HepG2 (cell line): Measurements from ENCODE around the gene WDR31. TPM values are rescaled to one million over a fixed set of nuclear protein-coding genes. Genes with fewer than 3 reads are reported as not detected.

Experiments used
- ATAC-seq: fragments of 200-7000 bp; cut with Tn5 transposase; 3 replicates; pipeline ENCODE4 v1.9.1; 2020; ENCODE audit warnings: mild to moderate bottlenecking, moderate library complexity
- BruUV-seq: library from RNA; stranded (reverse); fragments of 400-500 nt; replicated peaks from 2 replicates; lab custom pipeline; 2021; lab: Mats Ljungman, UMichigan
- CTCF ChIA-PET: fragments of 300-600 bp; formaldehyde crosslinking; extraction: SDS; loops from one replicate; lab custom pipeline; 2021; ENCODE audit warnings: low total read pairs, inconsistent platforms, low intra/inter-chr PET ratio; lab: Yijun Ruan, JAX
- POLR2A ChIA-PET: fragments of 350-600 bp; sonication (Branson Sonifier 250); formaldehyde crosslinking; loops from one replicate; lab custom pipeline; 2020; ENCODE audit warnings: antibody characterized with exemption, inconsistent platforms; lab: Yijun Ruan, JAX
- DNase-seq: peaks from one replicate; pipeline ENCODE4 v3.0.0-alpha.2; 2015; ENCODE audit warnings: low spot score
- FAIRE-seq: peaks from 3 replicates; lab custom pipeline; 2011; peaks lifted over from hg19 to GRCh38; lab: Jason Lieb, UNC
- H2AFZ ChIP-seq: one replicate; pipeline ENCODE4 v1.6.1; 2011; ENCODE audit warnings: low read length, inconsistent platforms
- H3K27ac ChIP-seq: fragments of 300-600 bp; 3 replicates; pipeline ENCODE4 v1.8.0; 2011; ENCODE audit warnings: mixed run types, mild to moderate bottlenecking, mixed read lengths, low read length, inconsistent platforms; ENCODE audit not compliant: insufficient read depth; ENCODE audit errors: extremely low read length
- H3K27me3 ChIP-seq, 2 experiments: fragments of 200-600 bp in 1 of 2; 2 replicates in 1 of 2; 3 replicates in 1 of 2; pipeline versions ENCODE4 v1.6.0 to v1.8.0; 2011; ENCODE audit warnings: low read length in 2 of 2, mild to moderate bottlenecking in 2 of 2, moderate library complexity in 2 of 2, inconsistent platforms in 1 of 2; ENCODE audit not compliant: insufficient read depth in 2 of 2, control insufficient read depth in 1 of 2
- H3K36me3 ChIP-seq, 2 experiments: fragments of 200-600 bp in 1 of 2; replicated peaks in 1 of 2; 2 replicates in 1 of 2; 3 replicates in 1 of 2; pipeline versions ENCODE4 v1.5.1 to v1.8.0; 2011; ENCODE audit warnings: low read length in 2 of 2, inconsistent platforms in 1 of 2; ENCODE audit not compliant: insufficient read depth in 2 of 2, control insufficient read depth in 1 of 2
- H3K4me1 ChIP-seq: 2 replicates; pipeline ENCODE4 v1.5.1; 2012; ENCODE audit warnings: low read length, inconsistent platforms; ENCODE audit not compliant: insufficient read depth
- H3K4me2 ChIP-seq: 2 replicates; pipeline ENCODE4 v1.6.0; 2011; ENCODE audit warnings: low read depth, low read length, inconsistent platforms
- H3K4me3 ChIP-seq, 3 experiments: fragments of 200-600 bp in 1 of 3; sonication (generic), shearing (Covaris generic) in 1 of 3; replicated peaks in 1 of 3; 2 replicates each; pipeline ENCODE4 v1.5.1; 2011 to 2016; ENCODE audit warnings: low read length in 3 of 3, inconsistent platforms in 2 of 3, low read depth in 2 of 3, mild to moderate bottlenecking in 2 of 3, control low read depth in 1 of 3, mixed read lengths in 1 of 3; ENCODE audit not compliant: insufficient read depth in 1 of 3
- H3K79me2 ChIP-seq: one replicate; pipeline ENCODE4 v1.6.1; 2011; ENCODE audit warnings: low read length, inconsistent platforms; ENCODE audit not compliant: insufficient read depth
- H3K9ac ChIP-seq: 2 replicates; pipeline ENCODE4 v1.6.0; 2011; ENCODE audit warnings: mild to moderate bottlenecking, low read depth, low read length, inconsistent platforms; ENCODE audit not compliant: insufficient read depth
- H3K9me3 ChIP-seq: 2 replicates; pipeline ENCODE4 v1.5.1; 2012; ENCODE audit warnings: mild to moderate bottlenecking, low read length
- H4K20me1 ChIP-seq: 2 replicates; pipeline ENCODE4 v1.6.0; 2011; ENCODE audit warnings: inconsistent platforms, mild to moderate bottlenecking, low read length, moderate library complexity; ENCODE audit not compliant: insufficient read depth
- AGO2 ChIP-seq: fragments of 200-400 bp; formaldehyde crosslinking; optimal IDR thresholded peaks from 2 replicates; pipeline ENCODE3; 2017; ENCODE audit warnings: mild to moderate bottlenecking, low read depth, low read length, moderate library complexity
- ARHGAP35 ChIP-seq: sonication (generic); formaldehyde crosslinking; IDR thresholded peaks from 2 replicates; pipeline ENCODE4 v1.9.0; 2022; ENCODE audit warnings: mild to moderate bottlenecking, inconsistent platforms, moderate library complexity, missing genetic modification reagents, borderline replicate concordance
- POLR2A ChIP-seq, 2 experiments: IDR thresholded peaks; 2 replicates each; pipeline ENCODE4 v1.6.1; 2011; ENCODE audit warnings: low read depth in 2 of 2, low read length in 2 of 2, mild to moderate bottlenecking in 1 of 2, moderate library complexity in 1 of 2; ENCODE audit not compliant: insufficient read depth in 1 of 2
- ZBTB38 ChIP-seq: sonication (generic); formaldehyde crosslinking; IDR thresholded peaks from 2 replicates; pipeline ENCODE4 v1.5.1; 2020; ENCODE audit warnings: mild to moderate bottlenecking, missing genetic modification reagents
- ZNF687 ChIP-seq: sonication (generic); formaldehyde crosslinking; IDR thresholded peaks from 2 replicates; pipeline ENCODE4 v1.5.1; 2020; ENCODE audit warnings: mild to moderate bottlenecking, missing genetic modification reagents, moderate library complexity
- WGBS: methylation state at CpG from one replicate; pipeline ENCODE4 v1.1.6; 2017; ENCODE audit warnings: low lambda C conversion rate; 5-methylcytosine and 5-hydroxymethylcytosine counted together
- in situ Hi-C: cut with HindIII; loops from 2 replicates; pipeline ENCODE4 v1.10.0; 2017; ENCODE audit warnings: low pct_unique_long_range_greater_than_20kb; ENCODE audit not compliant: extremely low pct_ligation_motif_present
- intact Hi-C: fragments of 100-400 bp; cut with micrococcal nuclease; formaldehyde crosslinking; loops from one replicate; pipeline ENCODE4 v1.10.0; 2022; ENCODE audit not compliant: unreplicated experiment
- polyA plus RNA-seq, 8 experiments: library from polyadenylated mRNA; depleted of rRNA in 3 of 8; stranded (reverse) in 7 of 8; unstranded in 1 of 8; fragments of >200 nt; fragmentation: Illumina TruSeq in 4 of 8; extraction: Trizol in 4 of 8; gene quantifications; 2 replicates each; pipeline versions ENCODE4 v1.2.1 to v1.2.3, GENCODE V29; 2011 to 2016; ENCODE audit warnings: low read depth in 4 of 8, missing spikeins in 1 of 8, mixed read lengths in 1 of 8; ENCODE audit not compliant: insufficient read depth in 1 of 8
- total RNA-seq, 5 experiments: library from RNA; depleted of rRNA; stranded (reverse); fragments of >200 nt; fragmentation: Illumina TruSeq; extraction: Trizol; gene quantifications; 2 replicates each; pipeline ENCODE4 v1.2.3, GENCODE V29; 2016; ENCODE audit warnings: low read depth in 1 of 5

Gene WDR31
- total and polyA plus RNA-seq, 2 of the 13 experiments (the other 11 are each of a cell fraction or from before 2014, with no cell fraction given), result 0.33 to 1.7 TPM

- TF ChIP-seq AGO2, result peak; percentile 55
- peak; percentile 41; the same call in 1 of the 2 replicates for TF ChIP-seq ZBTB38
- TF ChIP-seq POLR2A (IDR thresholded peaks at IDR 0.05; ENCODE audit: insufficient read depth in 1 of 2, low read depth in 2 of 2, low read length in 2 of 2), result peak in 1 of 2 experiments; percentile 17; a peak in 1 of 4 replicates
- peak; percentile 45 for TF ChIP-seq ZNF687 (CRISPR knock-in tag)
- TF ChIP-seq ARHGAP35 (CRISPR knock-in tag), result no peak
- DNase-seq, result no peak
- intact Hi-C loops, result no loop called here
- no peak overlapping the region for H3K4me3 ChIP-seq
- H3K9ac ChIP-seq, result no peak overlapping the region
- WGBS, result 90% methylated on average over 9 of the region's 24 CpGs
- H2AFZ ChIP-seq, result no peak overlapping the region
- H3K36me3 ChIP-seq, result peaks cover 4 to 10% of the 10 kb centered on the region in 2 experiments; a peak in 3 of 5 replicates
- CTCF ChIA-PET, result no interaction called here
- H3K27me3 ChIP-seq, result no peaks in the 10 kb centered on the region
- H3K4me2 ChIP-seq, result no peak overlapping the region
- BruUV-seq, result no TSS peak
- no peaks in the 10 kb centered on the region for H3K9me3 ChIP-seq
- H4K20me1 ChIP-seq, result peaks cover 16% of the 10 kb centered on the region
- no peak overlapping the region for H3K27ac ChIP-seq
- peaks cover 74% of the 10 kb centered on the region for H3K4me1 ChIP-seq
- H3K79me2 ChIP-seq, result peaks cover 15% of the 10 kb centered on the region
- in situ Hi-C loops, result no loop called here
- no peak for ATAC-seq
- POLR2A ChIA-PET, result interaction anchor here (0.9 to 1.3 kb wide), 6 partner anchors 14 to 34 kb away, joined by 3 to 7 read pairs (median 3); partner anchors contain the start of genes ALAD and WDR31
- FAIRE-seq, result no peak
Observed at GRCh38 chr9:113373676-113374392, 33.8 kb upstream of the WDR31 start.
